ENCODE results near the gene FOXN4. TPM values are rescaled to one million over a fixed set of nuclear protein-coding genes. Genes with fewer than 3 reads are reported as not detected.
A peak's percentile ranks its signal among the peaks of the same experiment; 100 is the strongest.

Gene FOXN4
- total RNA-seq, 2 donors from 2014 or later: not detected

DNA sequence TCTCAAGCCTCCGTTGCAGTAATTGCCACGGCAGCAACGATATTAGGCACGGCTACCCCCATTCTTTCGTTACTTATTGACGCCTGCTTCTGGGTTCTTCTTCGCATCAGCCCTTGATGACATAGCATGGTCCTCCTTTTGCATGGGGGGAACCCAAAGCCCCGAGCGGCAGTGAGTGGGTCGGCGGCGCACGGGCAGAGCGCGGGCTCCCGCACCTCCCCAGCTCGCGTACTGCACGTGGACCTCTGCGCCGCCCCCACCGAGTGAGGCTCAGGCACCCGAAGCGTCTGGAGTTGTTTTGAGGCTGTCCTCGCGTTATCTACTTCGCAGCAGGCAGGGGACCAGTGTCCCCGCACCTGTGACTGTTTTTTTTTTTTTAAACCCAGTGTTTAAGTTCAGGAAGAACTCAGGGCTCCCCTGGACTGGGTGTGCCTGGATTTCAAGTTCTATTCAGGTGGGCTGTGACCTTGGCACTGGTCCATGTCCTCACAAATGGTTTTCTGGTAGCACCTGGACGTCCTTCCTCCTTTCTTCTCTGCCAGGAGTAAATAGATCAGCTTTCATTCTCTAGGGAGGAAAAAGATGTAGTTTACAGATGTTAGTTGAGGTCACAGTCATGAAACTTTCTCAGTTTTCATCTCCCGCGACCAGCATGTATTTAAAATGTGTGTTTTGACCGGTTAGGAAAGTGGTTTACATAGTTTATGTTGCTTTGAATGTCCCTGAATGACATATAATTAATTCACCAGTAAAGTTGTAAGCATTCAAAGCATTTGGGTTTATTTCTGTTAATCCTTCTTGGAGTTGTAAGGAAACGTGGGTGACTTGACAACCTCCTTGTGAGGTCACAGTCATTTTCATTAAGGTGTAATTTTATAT lies 1.4 kb upstream of the FOXN4 start:
- DNase-seq (ENCODE audit: low spot score): no peak
- H3K27me3 ChIP-seq: peaks cover 0 to 10% of the 10 kb centered on the region in 2 donors
- H3K9me3 ChIP-seq: no peaks in the 10 kb centered on the region
- H3K27ac ChIP-seq: no peak overlapping the region
- peaks cover 0 to 16% of the 10 kb centered on the region in 2 donors for H3K4me1 ChIP-seq
- peak overlapping the region; percentile 10 to 47 for H3K4me3 ChIP-seq
- H3K36me3 ChIP-seq: no peaks in the 10 kb centered on the region
- TF ChIP-seq CTCF (IDR thresholded peaks at IDR 0.05): no peak

DNA sequence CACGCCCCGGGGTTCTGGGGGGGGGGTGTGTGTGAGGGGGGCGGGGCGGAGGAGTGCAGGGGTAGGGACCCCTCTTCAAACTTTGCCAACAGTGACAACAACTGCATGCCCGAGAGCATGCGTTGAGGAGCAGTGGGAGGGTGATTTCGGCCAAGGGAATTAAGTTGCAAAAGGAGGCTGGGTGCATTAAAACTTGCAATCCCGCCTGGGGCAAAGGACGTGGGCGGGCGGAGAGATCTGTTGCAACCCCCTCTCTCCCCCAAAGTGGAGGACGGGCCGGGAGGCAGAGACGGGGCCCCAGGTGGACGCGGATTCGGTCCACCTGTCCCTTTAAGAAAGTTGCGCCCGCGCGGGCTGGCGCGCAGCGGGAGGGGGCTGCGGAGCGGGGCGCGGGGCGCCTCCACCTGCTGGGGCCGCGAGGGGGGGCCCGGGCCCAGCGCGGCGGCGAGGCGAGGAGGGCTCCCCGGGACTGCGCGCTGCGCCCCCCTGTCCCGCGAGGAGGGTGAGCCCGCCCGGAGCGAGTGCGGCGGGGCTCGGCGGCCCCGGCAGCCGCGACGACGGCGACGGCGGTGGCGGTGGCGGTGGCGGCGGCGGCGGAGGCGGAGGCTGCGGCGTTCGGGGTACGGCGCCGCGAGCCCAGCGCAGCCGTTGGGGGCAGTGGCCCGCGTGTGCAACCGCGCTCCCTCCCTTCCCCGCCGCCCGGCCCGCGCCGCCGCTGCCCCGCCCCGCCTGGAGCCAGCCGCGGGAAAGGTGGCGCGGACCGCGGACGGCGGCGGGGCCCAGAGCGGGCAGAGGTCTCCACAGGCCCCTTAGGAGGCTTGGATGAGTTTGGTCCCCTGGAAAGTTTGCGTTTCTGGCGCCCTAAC lies 530 bp upstream of the FOXN4 start:
- Histone ChIP-seq H3K9me3 (no peaks in the 10 kb centered on the region), H3K4me3 (peak overlapping the region; percentile 31 to 47), H3K27ac (no peak overlapping the region), H3K36me3 (no peaks in the 10 kb centered on the region), H3K4me1 (peaks cover 0 to 16% of the 10 kb centered on the region in 2 donors), H3K27me3 (peaks cover 0 to 10% of the 10 kb centered on the region in 2 donors)
- TF ChIP-seq CTCF (IDR thresholded peaks at IDR 0.05): no peak
- DNase-seq (ENCODE audit: low spot score): no peak

DNA sequence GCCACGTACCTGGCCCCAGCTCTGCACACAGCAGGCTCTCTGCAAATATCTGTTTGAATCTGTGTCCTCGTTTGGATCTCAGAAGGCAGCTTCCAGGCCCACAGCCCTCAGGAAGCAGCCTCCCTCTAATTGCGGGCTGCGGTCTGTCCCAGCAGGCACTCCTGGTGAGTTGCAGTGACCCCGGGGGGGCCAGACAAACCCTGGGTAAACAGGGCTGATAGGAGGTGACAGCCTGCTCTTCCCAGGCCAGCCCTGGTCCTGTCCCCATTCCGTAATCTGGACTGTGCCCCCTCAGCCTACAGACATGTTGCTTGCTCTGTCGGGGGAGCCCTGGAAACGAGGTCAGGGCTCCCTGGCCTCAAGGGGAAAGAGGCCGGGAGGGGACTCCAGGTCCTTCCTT lies 2.0 kb downstream of the FOXN4 start:
- Histone ChIP-seq H3K27ac (no peak overlapping the region), H3K9me3 (no peaks in the 10 kb centered on the region), H3K4me1 (peaks cover 0 to 16% of the 10 kb centered on the region in 2 donors), H3K27me3 (peaks cover 0 to 10% of the 10 kb centered on the region in 2 donors), H3K36me3 (no peaks in the 10 kb centered on the region), H3K4me3 (no peak overlapping the region)
- TF ChIP-seq CTCF (IDR thresholded peaks at IDR 0.05): no peak
- no peak for DNase-seq (ENCODE audit: low spot score)

GRCh38 chr12:109305547-109305946 lies 3.5 kb downstream of the FOXN4 start:
- no peaks in the 10 kb centered on the region for H3K36me3 ChIP-seq
- H3K9me3 ChIP-seq: no peaks in the 10 kb centered on the region
- TF ChIP-seq CTCF (IDR thresholded peaks at IDR 0.05): no peak
- no peak overlapping the region for H3K27ac ChIP-seq
- peaks cover 0 to 10% of the 10 kb centered on the region in 2 donors for H3K27me3 ChIP-seq
- H3K4me3 ChIP-seq: no peak overlapping the region
- DNase-seq (ENCODE audit: low spot score): no peak
- H3K4me1 ChIP-seq: peaks cover 0 to 14% of the 10 kb centered on the region in 2 donors

GRCh38 chr12:109304485-109304884 lies 4.6 kb downstream of the FOXN4 start:
- no peaks in the 10 kb centered on the region for H3K9me3 ChIP-seq

More at GRCh38 chr12:109304485-109304884, 4.6 kb downstream of the FOXN4 start:
- Histone ChIP-seq H3K36me3 (no peaks in the 10 kb centered on the region), H3K4me3 (no peak overlapping the region), H3K4me1 (peaks cover 0 to 8% of the 10 kb centered on the region in 2 donors), H3K27me3 (peaks cover 0 to 10% of the 10 kb centered on the region in 2 donors), H3K27ac (no peak overlapping the region)
- no peak for DNase-seq (ENCODE audit: low spot score)
- no peak for TF ChIP-seq CTCF (IDR thresholded peaks at IDR 0.05)
